ENCODE measurements around the gene GATA6.
"Not testable (repeated sequence)": the region's sequence is repeated elsewhere in the genome, so short reads cannot be mapped to it uniquely, and the experiment has no call there.

Gene GATA6

DNA sequence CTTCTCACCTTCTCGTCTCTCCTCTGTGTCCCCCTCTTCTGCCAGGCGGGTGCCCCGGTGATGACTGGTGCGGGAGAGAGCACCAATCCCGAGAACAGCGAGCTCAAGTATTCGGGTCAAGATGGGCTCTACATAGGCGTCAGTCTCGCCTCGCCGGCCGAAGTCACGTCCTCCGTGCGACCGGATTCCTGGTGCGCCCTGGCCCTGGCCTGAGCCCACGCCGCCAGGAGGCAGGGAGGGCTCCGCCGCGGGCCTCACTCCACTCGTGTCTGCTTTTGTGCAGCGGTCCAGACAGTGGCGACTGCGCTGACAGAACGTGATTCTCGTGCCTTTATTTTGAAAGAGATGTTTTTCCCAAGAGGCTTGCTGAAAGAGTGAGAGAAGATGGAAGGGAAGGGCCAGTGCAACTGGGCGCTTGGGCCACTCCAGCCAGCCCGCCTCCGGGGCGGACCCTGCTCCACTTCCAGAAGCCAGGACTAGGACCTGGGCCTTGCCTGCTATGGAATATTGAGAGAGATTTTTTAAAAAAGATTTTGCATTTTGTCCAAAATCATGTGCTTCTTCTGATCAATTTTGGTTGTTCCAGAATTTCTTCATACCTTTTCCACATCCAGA, 31.3 kb downstream of the GATA6 start:
- no peak for DNase-seq (ENCODE audit: extremely low spot score, insufficient read length, low read depth)
- no peak for FAIRE-seq

DNA sequence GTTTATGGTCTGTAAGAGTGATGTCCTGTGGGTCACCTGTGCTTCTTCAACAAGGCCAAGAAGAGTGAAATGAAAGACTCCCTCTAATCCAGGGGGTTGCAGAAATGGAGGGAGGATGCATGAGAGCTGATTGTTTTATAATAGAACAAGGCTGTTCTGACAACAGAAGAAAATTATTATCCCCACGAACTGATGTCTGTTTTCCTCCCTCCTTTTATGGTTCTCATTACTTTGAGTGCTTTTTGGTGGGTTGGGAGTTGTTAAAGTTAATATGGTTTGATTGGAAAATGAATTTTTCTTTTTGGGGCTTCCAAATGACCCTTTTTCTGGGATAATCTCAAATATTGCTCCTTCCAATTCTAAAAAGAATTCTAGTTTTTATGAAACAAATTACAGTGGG, 33.6 kb downstream of the GATA6 start:
- FAIRE-seq (no peak), DNase-seq (ENCODE audit: extremely low spot score, insufficient read length, low read depth) (no peak)

- FAIRE-seq (no peak), DNase-seq (ENCODE audit: extremely low spot score, insufficient read length, low read depth) (no peak)
Observed at GRCh38 chr18:22203536-22204213, 34.3 kb downstream of the GATA6 start.

- no peak for DNase-seq (ENCODE audit: extremely low spot score, insufficient read length, low read depth)
- no peak for FAIRE-seq
Observed at GRCh38 chr18:22204214-22204536, 34.8 kb downstream of the GATA6 start.

DNA sequence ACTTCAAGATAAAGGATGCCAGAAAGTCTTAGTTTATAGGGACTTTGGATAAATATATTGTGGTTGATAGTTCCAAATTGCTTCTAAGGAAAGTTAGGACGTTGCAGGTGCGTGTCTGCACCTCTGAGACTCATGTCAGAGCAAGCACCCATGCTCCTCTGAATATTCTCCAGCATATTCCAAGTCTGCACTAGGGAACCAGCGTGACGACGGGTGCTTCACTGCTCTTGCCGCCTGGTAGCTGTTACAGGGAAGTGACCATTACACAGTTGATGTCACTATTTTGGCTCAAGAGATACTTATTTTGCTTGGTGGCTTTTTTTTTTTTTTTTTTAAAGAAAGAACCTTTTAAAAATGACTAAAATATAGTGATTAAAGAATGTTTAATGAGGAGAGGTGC, 35.6 kb downstream of the GATA6 start:
- FAIRE-seq: no peak
- no peak for DNase-seq (ENCODE audit: extremely low spot score, insufficient read length, low read depth)

DNA sequence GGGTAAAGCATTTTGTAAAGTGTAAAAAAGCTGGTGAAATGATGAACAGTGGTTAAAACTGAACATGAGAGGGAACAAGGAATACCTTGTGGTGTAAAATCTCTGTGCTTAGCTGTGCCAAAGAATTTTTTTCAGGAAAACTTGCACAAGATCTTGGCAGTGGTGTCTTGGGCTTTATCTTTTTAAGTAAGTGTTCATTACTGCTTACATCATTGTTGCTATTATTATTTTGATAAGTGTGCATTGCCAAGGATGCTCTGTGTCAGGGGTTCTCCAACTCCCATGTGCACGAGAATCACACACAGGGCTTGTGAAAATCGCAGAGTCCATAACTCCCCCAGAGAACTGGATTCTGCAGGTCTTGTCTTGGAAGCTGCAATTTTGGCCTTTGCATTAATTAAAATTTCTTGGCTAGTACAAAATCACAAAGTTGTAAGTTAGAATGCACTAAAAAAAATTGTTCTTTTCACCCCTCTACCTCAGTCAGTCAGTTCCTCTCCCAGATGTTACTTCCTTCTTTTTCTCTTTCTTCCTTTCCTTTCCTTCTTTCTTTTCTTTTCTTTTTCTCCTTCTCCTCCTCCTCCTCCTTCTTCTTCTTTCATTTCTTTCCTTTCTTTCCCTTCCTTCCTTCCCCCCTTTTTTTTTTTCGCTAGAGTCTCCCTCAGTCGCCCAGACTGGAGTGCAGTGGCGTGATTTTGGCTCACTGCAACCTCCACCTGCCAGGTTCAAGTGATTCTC, 37.8 kb downstream of the GATA6 start:
- DNase-seq (ENCODE audit: extremely low spot score, insufficient read length, low read depth): no peak
- no peak for FAIRE-seq

DNA sequence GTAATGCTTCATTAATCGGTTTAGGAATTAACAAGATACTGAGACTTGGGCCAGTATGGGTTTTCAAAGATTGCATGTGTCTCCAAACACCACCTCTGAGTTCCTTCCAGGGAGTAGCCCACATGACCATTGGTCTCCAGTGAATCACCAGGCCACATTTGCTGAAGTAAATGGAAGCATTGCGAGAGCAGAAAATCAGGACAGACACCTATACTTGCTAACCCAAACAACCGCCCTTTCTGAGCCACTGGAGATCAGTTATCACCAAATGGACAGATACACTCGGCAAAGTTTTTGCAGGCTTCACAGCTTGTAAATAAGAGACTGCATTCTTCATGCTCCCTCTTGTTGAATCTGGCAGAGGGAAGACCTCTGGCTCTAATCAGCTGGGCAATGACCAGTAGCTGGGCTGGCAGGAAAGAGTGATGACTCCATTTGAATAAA, 40.9 kb downstream of the GATA6 start:
- DNase-seq (ENCODE audit: extremely low spot score, insufficient read length, low read depth): no peak
- FAIRE-seq: no peak

GRCh38 chr18:22211657-22212056, 42.3 kb downstream of the GATA6 start:
- no peak for FAIRE-seq
- no peak for DNase-seq (ENCODE audit: extremely low spot score, insufficient read length, low read depth)

GRCh38 chr18:22213333-22213973, 44.1 kb downstream of the GATA6 start:
- no peak for FAIRE-seq
- no peak for DNase-seq (ENCODE audit: extremely low spot score, insufficient read length, low read depth)

DNA sequence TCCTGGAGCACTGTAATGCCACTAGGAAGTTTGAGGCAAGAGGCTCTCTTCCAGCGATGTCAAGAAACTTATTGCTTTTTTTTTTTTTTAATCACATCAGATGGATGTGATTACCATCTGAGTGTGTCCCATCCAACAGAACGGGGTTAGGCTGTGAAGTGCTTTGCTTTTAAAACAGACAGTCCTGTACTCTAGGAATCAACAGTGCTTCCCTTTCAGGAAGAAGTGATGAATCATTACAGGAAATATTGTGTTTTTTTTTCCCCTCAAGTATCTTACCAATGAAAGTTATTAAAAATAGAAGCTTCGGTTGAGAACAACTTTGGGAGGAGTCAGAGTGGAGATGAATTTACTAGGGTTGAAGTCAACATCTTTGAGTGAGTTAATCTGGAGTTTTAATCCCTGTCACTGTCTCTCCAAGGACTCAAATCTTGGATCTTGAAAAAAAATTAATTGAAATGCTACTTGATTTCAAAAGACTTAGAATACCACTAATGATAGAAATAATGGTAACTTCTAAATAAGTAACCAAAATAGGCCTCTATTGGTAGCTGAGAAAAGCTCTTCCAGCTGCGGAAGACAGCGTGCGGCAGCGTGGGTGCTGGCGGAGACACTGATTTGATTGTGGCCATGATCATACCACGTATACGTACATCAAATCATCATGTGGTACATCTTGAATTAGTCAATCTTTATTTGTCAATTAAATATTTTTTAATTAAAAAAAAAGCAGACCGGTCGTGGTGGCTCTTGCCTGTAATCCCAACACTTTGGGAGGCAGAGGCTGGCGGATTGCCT, 45.5 kb downstream of the GATA6 start:
- DNase-seq (ENCODE audit: extremely low spot score, insufficient read length, low read depth) (no peak), FAIRE-seq (no peak)

GRCh38 chr18:22218835-22219234, 49.4 kb downstream of the GATA6 start:
- DNase-seq (ENCODE audit: extremely low spot score, insufficient read length, low read depth) (no peak), FAIRE-seq (no peak)

DNA sequence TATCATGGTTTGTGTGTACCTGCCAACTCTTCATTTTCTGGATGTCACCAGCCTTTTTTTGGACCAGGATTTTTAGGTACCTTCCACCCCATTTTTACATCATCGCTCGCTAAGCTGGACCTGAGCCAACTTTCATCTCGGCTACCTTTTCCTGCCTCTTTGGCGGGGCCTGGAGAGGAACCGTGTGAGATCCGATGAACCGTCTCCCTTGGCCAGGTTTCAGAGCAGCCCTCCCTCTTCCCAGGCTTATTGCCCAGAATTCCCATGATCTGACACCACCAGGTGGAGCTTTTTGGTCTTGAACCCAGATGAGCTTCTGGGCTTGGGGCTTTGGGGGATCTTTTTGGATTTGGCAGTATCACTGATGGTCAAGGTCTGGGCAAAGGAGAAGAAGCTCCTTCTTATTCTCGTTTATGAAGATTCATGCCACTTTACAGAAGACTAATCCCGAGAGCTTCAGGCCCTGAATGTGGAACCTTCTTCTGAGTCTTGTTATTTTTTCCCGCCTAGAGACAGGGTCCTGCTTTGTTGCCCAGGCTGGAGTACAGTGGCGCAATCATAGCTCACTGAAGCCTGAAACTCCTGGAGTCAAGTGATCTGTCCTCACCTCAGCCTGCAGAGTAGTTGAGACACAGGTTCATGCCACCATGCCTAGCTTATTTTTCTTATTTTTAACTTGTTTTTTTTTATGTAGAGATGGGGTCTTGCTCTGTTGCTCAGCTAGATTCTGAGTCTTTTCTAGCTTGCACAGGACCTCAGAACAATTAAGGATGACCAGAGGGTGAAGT, 50.4 kb downstream of the GATA6 start:
- DNase-seq (ENCODE audit: extremely low spot score, insufficient read length, low read depth) (no peak), FAIRE-seq (no peak)

- not testable (repeated sequence) for FAIRE-seq; DNase-seq (ENCODE audit: extremely low spot score, insufficient read length, low read depth)
Observed at GRCh38 chr18:22220585-22220984, 51.2 kb downstream of the GATA6 start.

DNA sequence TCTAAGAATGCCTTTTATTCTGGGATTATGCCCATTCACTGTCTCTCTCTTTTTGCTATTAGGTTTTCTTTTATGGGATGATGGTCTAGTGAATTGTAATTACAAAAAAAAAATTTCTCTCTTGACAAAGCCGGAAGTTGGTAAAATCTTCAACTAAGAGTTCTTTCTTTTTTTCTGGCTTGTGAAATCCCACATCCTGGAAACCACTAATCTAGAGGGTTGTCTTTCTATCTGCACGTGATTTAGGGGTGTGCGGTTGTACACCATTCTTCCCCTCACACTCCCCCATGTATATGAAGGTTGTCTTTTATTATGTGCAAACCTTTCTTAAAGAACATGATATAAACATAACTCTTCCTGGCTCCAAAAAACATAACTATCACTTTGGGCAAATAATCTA, 52.0 kb downstream of the GATA6 start:
- DNase-seq (ENCODE audit: extremely low spot score, insufficient read length, low read depth) (no peak), FAIRE-seq (no peak)

DNA sequence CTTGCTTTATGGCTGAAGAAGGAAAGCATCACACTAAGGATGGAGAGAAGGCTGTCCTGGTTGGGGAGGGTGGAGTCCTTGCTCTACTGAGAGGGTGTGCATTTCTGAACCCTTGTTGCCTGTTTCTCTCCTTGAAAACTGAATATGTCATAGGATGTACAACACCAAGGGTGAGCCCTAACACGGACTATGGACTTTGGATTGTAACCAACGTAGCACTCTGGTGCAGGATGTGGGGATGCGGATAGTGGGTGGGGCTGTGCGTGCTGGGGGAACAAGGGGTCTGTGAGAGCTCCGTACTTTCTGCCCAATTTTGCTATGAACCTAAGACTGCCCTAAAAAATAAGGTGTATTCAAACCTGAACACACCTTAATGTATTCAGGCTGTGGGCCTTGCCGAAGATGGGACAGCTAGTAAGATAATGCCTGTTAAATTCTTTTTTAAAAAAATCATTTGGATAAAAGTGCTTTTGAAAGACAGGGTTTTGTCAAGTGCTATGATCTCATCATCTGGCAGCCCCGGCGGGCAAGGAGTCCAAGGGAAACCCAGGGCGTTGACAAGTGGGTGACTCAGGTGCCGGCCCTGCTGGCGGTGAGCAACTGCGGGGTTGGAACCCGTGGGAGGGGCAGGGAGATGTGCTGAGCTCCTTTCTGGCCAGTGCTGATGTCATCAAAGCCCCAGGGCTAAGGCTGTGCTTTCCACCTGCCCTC, 54.0 kb downstream of the GATA6 start:
- DNase-seq (ENCODE audit: extremely low spot score, insufficient read length, low read depth): no peak
- no peak for FAIRE-seq

GRCh38 chr18:22223965-22224322, 54.6 kb downstream of the GATA6 start:
- FAIRE-seq (no peak), DNase-seq (ENCODE audit: extremely low spot score, insufficient read length, low read depth) (no peak)

DNA sequence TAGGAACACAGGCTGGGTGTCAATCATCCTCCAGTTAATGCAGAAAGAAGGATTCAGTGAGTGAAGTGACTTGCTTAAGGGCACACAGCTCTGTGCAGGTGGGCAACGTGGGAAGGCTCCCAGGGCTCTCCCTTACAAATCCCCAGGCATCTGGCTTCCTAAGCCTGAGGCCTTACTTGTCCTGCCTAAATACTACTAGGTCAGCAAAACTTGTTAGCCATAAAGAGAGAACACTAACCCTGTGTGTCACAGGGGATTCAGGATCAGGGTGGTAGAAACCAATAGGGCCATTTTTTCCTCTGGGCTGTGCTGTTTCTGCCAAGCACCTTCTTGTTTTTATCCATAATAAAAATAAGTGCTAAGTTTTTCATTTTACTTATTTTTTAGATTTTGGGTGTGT, 55.0 kb downstream of the GATA6 start:
- DNase-seq (ENCODE audit: extremely low spot score, insufficient read length, low read depth) (no peak), FAIRE-seq (no peak)

GRCh38 chr18:22226801-22227200, 57.4 kb downstream of the GATA6 start:
- FAIRE-seq: no peak

GRCh38 chr18:22228976-22229375, 59.6 kb downstream of the GATA6 start:
- FAIRE-seq (no peak), DNase-seq (ENCODE audit: extremely low spot score, insufficient read length, low read depth) (no peak)

More at GRCh38 chr18:22226801-22227200, 57.4 kb downstream of the GATA6 start:
- DNase-seq (ENCODE audit: extremely low spot score, insufficient read length, low read depth): no peak
